NCI-H146 treated with DMSO at 0.1 percent for 48 hours (cell line): ENCODE results near the gene BICDL1.
"Not testable (repeated sequence)": the region's sequence is repeated elsewhere in the genome, so short reads cannot be mapped to it uniquely, and the experiment has no call there.

ENCODE experiments used
- DNase-seq: peaks from one replicate; lab custom pipeline; 2025; ENCODE audit not compliant: unreplicated experiment; lab: John Stamatoyannopoulos, UW

Gene BICDL1

GRCh38 chr12:119998471-119999245 lies 9.6 kb downstream of the BICDL1 start:
- DNase-seq: no peak

GRCh38 chr12:120000556-120000955 lies 11.5 kb downstream of the BICDL1 start:
- DNase-seq: no peak

- no peak for DNase-seq
These were observed 17.4 kb downstream of the BICDL1 start for GRCh38 chr12:120006258-120006975.

GRCh38 chr12:120007272-120007671 lies 18.2 kb downstream of the BICDL1 start:
- no peak for DNase-seq

- DNase-seq: no peak
These were observed 21.7 kb downstream of the BICDL1 start for GRCh38 chr12:120010661-120011230.

GRCh38 chr12:120012067-120012621 lies 23.1 kb downstream of the BICDL1 start:
- DNase-seq: no peak

GRCh38 chr12:120013659-120014380 lies 24.8 kb downstream of the BICDL1 start:
- no peak for DNase-seq

GRCh38 chr12:120014381-120014735 lies 25.3 kb downstream of the BICDL1 start:
- DNase-seq: not testable (repeated sequence)

GRCh38 chr12:120015313-120015712 lies 26.3 kb downstream of the BICDL1 start:
- DNase-seq: no peak

- not testable (repeated sequence) for DNase-seq
These were observed 27.2 kb downstream of the BICDL1 start for GRCh38 chr12:120016199-120016598.

GRCh38 chr12:120019197-120019596 lies 30.2 kb downstream of the BICDL1 start:
- no peak for DNase-seq

GRCh38 chr12:120019938-120020337 lies 30.9 kb downstream of the BICDL1 start:
- DNase-seq: no peak

GRCh38 chr12:120024193-120024592 lies 35.2 kb downstream of the BICDL1 start:
- no peak for DNase-seq

GRCh38 chr12:120025640-120026039 lies 36.6 kb downstream of the BICDL1 start:
- no peak for DNase-seq

GRCh38 chr12:120032242-120032641 lies 43.2 kb downstream of the BICDL1 start:
- no peak for DNase-seq

- no peak for DNase-seq
These were observed 48.8 kb downstream of the BICDL1 start for GRCh38 chr12:120037851-120038250.

GRCh38 chr12:120039711-120040110 lies 50.7 kb downstream of the BICDL1 start:
- no peak for DNase-seq

- DNase-seq: no peak
These were observed 52.6 kb downstream of the BICDL1 start for GRCh38 chr12:120041386-120042231.

GRCh38 chr12:120045367-120045766 lies 56.3 kb downstream of the BICDL1 start:
- DNase-seq: not testable (repeated sequence)

GRCh38 chr12:120047072-120047471 lies 58.0 kb downstream of the BICDL1 start:
- DNase-seq: no peak
